ENCODE data around the gene VEGFB.

Gene VEGFB

DNA sequence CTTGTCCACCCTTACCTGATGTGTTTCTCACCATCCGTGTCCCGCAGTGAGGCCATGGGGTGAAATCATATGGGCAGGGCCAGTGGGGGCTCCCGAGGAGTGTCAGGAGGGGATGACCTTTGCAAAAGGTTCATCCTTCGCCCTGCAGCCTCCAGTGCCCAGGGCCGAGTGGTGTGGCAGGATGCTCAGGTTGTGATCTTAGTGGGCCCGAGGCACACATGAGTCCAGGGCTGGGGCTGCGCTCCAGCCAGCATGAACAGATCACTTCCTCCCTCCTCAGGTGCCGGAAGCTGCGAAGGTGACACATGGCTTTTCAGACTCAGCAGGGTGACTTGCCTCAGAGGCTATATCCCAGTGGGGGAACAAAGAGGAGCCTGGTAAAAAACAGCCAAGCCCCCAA lies 3.7 kb downstream of the VEGFB start:
- no peak overlapping the region for H3K4me3 ChIP-seq (ENCODE audit: low read length)

DNA sequence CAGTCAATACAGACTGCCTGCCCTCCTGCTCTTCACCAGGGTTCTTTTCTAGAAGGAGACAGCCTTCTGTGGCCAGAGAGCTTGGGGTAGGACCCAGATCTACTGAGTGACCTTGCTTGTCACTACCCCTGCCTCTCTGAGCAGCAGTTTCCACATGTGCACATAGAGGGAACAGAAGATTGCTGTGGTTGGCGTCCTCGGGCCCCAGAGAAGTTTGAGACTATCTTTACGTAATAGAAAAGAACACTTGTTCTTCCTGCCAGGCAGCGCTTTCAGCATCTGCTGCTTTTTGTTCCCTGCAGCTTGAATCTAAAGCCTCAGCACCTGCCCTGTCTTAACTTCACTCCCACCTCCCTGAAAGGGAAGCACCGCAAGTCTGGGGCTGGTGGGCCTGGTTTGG lies 4.6 kb downstream of the VEGFB start:
- DNase-seq (ENCODE audit: low read depth): no peak
- H3K4me3 ChIP-seq (ENCODE audit: low read length): no peak overlapping the region
- no peak for TF ChIP-seq CTCF (IDR thresholded peaks at IDR 0.05; ENCODE audit: insufficient read depth, low read depth, low read length, missing control alignments)

More for the DNA sequence above, 3.7 kb downstream of the VEGFB start:
- DNase-seq (ENCODE audit: low read depth): no peak
- TF ChIP-seq CTCF (IDR thresholded peaks at IDR 0.05; ENCODE audit: insufficient read depth, low read depth, low read length, missing control alignments): no peak

- DNase-seq (ENCODE audit: low read depth): no peak
- H3K4me3 ChIP-seq (ENCODE audit: low read length): no peak overlapping the region
- no peak for TF ChIP-seq CTCF (IDR thresholded peaks at IDR 0.05; ENCODE audit: insufficient read depth, low read depth, low read length, missing control alignments)
Observed at GRCh38 chr11:64239662-64240434, 5.5 kb downstream of the VEGFB start.

DNA sequence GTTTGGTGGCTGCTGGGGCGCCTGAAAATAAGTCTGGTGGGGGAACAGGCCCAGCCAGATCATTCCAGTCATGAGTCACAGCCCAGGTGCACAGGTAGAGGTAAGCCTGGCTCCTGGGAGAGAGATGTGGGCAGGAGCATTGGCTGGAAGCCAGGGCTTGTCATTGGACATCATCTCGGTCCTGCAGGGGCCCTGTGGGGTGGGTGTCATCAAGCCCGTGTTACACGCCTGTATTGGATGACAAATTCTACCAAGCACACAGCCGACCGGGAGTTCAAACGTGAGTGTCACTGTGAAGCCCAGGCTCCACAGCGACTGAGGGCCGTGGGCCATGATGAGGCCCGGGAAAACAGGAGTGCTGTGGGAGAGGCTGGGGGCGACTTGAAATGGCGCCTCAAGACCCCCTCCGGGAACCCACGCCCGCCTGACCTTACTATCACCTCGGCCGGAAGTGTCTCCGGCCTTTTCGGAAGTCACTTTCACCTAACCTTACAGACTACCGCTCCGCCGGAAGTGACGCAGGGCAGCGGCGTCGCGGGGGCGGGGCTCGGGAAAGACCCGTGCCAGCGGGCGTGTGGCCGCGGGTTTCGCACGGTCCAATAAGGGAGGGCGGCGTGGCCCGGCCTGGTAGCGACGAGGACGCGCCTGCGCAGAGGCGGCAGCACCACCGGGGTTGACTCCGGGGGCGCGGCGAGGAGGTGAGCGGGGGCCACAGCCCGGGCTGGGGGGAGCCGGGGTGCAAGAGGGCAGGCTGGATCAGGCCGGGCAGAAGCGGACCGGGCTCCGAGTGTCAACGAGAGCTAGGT lies 6.3 kb downstream of the VEGFB start, which contains the start of gene FKBP2:
FKBP2 (plus strand) TSS at position 661 of the 806 bp plus-strand sequence. CDS start 1,293 bp downstream, outside the sequence.
- no peak for TF ChIP-seq CTCF (IDR thresholded peaks at IDR 0.05; ENCODE audit: insufficient read depth, low read depth, low read length, missing control alignments)

GRCh38 chr11:64241241-64241490 lies 6.8 kb downstream of the VEGFB start:
- H3K4me3 ChIP-seq (ENCODE audit: low read length): peak overlapping the region; percentile 73
- TF ChIP-seq CTCF (IDR thresholded peaks at IDR 0.05; ENCODE audit: insufficient read depth, low read depth, low read length, missing control alignments): no peak
- peak; percentile 100 for DNase-seq (ENCODE audit: low read depth)

More for the DNA sequence above, 6.3 kb downstream of the VEGFB start, which contains the start of gene FKBP2:
- peak within 1 kb of the TSS; percentile 73 for H3K4me3 ChIP-seq (ENCODE audit: low read length)
- peak; percentile 99 for DNase-seq (ENCODE audit: low read depth)

GRCh38 chr11:64241491-64242374 lies 7.3 kb downstream of the VEGFB start:
- peak overlapping the region; percentile 73 for H3K4me3 ChIP-seq (ENCODE audit: low read length)
- no peak for TF ChIP-seq CTCF (IDR thresholded peaks at IDR 0.05; ENCODE audit: insufficient read depth, low read depth, low read length, missing control alignments)
- DNase-seq (ENCODE audit: low read depth): peak; percentile 38
